A549 treated with AZD2906 at 1 μM for 4 hours (cell line): ENCODE data around the gene OAT. TPM values are rescaled to one million over a fixed set of nuclear protein-coding genes. Genes with fewer than 3 reads are reported as not detected.

ENCODE experiments used
- total RNA-seq: library from RNA; stranded (reverse); fragments of 200-300 nt; extraction: Qiagen RNA extraction; gene quantifications from 5 replicates; pipeline ENCODE4 v1.2.3, GENCODE V29; 2022

Gene OAT
- 65.9 to 101 TPM (median 73.9 TPM) in 5 replicates for total RNA-seq

DNA sequence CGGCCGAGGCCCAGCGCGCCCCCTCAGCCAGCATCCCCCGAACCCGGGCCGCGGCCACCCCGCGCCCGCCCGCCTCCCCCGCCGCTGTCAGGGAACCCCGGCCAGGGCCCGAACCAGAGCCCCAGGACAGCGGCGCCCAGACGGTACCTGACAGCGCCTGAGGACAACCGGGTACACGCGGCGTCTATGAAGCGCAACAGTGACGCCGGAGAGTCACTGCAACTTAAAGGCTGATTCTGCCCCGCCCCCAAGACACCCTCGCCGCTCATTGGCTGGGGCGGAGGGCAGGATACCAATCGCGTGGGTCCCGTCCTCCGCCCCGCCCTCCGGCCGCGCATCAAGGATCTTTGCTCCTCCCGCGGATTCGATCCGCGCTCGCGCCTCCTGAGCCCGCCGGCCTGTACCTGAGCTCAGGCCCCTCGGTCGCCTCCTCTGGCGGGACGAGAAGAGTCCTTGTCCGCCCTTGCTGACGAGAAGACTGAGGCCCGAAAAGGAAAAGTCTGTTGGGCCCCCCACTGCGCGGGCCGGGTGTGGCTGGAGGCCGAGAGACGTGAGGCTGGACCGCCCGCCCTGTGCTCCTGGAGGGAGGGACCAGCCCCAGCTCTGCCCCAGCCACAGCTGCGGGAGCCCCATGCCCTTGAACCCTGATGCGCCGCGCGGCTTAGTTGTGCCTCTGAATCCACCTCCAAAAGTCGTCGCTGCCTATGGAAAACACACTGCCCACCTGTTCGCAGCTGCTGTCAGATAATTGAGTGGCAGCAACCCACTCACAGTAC is at the start of gene OAT:
OAT (minus strand) TSS at position 198 of the 776 bp plus-strand sequence. CDS start 6,752 bp downstream, outside the sequence.

DNA sequence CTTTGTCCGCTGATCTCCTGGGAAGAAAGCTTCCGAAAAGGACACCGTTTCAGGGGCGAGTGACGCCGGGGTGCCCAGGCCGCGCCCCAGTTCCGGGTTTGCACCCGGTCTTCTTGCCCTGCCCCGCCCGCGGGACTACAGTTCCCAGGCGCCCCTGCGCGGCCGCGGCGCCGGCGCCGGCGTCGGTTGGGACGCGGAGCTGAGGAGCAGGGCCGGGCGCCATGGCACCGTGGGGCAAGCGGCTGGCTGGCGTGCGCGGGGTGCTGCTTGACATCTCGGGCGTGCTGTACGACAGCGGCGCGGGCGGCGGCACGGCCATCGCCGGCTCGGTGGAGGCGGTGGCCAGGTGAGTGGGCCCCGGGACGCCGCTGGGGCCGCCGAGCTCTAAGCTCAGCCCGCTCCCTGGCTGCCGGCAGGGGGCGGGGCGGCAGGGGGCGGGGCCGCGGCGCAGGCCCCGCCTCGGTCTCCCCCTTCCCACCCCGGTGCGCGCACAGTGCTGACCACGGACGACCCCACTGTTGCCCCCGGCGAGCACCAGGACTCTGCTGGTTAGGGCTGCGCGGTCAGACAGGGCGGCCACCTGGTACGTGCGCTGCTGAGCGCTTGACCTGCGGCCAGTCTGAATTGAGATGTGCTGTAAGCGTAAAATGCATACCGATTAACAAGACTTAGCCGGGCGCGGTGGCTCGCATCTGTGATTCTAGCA is 43.1 kb upstream of the OAT start, which contains the start of gene LHPP:
LHPP (plus strand) TSS at position 182 of the 706 bp plus-strand sequence; CDS start at position 222, 40 bp downstream.

GRCh38 chr10:124450012-124450782 is 31.5 kb upstream of the OAT start, which contains the start of gene NKX1-2:
Gene NKX1-2, minus strand, starts transcription at chr10:124450035. Its CDS starts 92 bp downstream, at chr10:124449943.

Other genes with a start within 250 kb of the OAT start
- 0.02 to 0.05 TPM (median 0.03 TPM) in 5 replicates for gene NKX1-2, start 31.1 kb upstream of the OAT start, total RNA-seq
- gene LHPP, start 42.9 kb upstream of the OAT start, total RNA-seq = 11.9 to 13.5 TPM (median 12.2 TPM) in 5 replicates